Limb (tissue), 2 donors: ENCODE results near the gene OPHN1.
"Not testable (repeated sequence)": the region's sequence is repeated elsewhere in the genome, so short reads cannot be mapped to it uniquely, and the experiment has no call there.

Source experiments
- DNase-seq, 2 donors: peaks; one replicate each; pipeline ENCODE4 v3.0.0-alpha.2; 2016; ENCODE audit errors: extremely low spot score in 2 of 2

The OPHN1 gene

DNA sequence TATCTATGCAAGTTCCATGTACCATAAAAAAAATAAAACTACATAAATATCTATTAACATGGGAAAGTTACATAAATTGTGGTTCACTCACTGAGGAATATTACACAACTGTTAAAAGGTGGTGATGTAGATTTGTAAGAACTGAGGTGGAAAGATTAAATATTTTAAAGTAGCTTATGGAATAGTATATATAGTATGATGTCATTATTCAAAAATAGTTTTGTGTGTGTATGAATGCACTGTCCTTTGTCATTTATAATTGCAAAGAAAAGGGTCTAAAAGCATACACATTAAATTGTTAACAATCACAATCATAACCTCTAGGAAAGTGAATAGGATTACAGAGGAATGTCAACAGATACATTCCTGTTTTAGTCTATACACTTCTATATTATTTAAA, 355.9 kb downstream of the OPHN1 start:
- DNase-seq = no peak

DNA sequence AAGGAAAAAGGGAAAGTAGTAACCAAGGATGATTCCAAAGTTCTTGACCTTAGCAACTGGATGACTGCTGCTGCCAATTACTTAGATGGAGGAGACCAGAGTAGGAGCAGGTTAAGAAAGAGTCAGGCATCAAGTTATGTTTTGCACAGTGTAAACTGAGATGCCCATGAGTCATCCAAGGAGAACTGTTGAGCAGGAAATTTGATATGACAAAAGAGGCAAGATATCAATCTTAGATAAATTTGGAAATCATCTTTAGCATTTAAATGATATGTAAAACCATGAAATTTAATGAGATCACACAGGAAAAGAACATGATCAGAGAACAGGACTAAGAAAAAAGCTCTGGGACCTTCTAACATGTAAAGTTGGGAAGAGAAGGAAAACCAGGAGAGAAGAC, 361.3 kb downstream of the OPHN1 start:
- no peak for DNase-seq

DNA sequence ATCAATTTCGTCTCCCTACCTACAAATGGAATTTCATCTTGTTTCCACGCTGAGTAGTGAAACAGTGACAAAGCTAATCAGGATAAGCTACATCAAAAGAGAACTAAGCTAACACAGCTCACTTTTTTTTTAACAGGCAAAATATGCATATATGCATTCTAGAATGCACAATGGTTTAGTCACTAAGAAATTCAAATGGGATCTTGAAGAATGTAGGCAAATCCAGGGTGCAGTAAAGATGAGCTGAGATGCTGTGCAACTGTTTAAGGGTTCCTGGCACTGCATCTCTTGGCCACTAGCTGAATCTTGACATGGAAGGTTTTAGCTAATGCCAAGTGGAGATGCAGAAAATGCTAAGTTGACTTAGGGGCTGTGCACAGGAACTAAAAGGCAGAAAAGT, 363.2 kb downstream of the OPHN1 start:
- DNase-seq = not testable (repeated sequence)

DNA sequence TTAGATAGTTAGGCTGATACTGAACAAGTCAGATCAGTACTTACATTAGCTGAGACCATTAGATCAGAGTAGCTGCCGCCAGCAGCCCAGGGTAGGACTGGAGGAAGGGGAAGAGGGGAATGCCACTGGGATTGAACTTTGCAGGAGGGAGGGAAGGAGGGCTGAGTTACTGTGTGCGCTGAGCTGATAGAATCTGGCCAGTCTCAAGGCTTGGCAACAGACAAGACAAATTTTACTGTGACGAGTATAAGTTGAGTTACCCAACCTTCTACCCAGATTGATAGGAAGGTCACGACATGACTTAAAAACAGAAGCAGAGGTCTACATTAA, 372.1 kb downstream of the OPHN1 start:
- no peak for DNase-seq

DNA sequence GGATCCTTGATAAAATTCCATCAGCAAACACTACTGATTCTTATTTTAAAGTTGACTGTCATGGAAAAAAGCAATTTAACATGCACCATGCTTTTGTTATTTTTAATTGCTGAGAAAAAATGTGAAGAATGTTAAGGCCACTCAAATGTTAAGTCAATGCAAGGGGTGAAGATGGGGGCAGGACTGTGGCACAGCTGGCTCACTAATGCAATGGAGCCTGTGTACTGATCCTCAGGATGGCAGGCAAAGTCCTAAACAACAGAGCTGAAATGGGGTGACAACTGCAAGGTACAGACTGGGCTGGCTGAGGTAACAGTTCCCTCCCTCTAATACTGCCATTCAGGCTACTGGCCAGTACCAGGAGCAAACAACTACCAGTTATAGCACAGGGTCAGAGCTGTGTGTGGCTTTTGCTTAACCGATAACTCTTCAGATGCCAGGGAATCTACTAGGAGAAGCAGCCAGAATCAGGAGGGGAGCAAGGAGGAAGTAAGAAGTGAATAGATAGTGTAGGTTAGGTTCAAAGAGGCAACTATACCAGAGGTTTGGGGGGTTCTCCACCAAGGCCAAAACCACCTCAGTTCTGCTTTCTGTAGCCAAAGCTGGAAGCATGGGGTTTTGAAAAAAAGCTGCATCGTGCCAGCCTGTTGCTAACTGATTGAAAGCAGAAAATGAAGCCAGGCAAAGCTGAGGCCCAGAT, 372.6 kb downstream of the OPHN1 start:
- DNase-seq = no peak

DNA sequence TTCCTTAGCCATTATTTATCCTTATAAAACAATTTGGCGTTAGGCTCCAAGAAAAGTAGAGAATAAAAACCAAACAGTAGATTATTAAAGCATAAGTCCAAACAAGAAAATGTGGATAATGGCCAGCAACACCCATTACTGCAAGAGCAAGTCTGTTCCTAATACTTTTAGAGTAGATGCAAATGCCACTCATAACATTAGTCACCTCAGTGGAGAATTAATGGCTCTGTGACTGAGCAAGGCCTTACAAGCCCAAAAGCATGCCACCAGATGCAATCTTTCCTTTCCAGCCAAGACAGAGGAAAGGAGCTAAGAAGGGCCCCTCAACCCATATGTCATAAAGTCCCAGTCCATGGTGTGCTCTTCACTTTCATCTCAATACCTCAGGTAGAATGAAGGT, 373.8 kb downstream of the OPHN1 start:
- DNase-seq = no peak

DNA sequence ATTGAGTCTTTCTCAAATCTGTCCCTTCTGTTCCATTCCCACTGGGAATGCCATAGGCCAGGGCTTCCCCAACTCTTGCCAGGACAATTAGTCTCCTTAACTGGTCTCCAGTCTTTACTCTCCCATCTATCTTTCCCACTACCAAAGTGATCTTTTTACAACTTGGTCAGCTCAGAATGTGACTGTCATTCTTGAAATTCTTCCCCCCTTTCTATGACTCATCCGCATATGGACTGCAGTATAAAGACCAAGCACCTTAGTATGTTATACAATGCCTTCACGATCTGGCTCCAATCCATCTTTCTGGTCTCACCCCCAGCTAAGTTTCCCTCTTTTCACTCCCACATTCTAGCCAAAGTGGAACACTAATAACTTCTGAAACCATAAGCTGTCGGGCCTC, 383.8 kb downstream of the OPHN1 start:
- no peak for DNase-seq

DNA sequence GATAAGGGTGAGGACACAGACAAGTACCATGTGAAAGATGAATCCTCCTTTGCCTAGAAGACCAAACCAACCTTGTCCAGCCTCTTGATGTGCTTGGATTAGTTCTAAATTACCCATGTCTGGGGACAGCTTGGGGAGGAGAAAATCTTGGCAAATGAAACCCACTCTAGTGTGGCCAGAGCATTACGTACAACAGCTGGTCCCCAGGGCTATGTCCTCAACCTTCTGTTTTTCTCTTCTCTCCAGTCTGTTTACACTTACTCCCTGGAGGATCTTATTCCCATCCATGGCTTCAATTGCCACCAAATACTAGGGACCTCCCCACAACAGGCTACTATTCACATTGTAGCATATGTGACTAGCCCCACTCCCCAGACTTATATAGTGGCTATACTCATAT, 384.5 kb downstream of the OPHN1 start:
- DNase-seq = no peak

DNA sequence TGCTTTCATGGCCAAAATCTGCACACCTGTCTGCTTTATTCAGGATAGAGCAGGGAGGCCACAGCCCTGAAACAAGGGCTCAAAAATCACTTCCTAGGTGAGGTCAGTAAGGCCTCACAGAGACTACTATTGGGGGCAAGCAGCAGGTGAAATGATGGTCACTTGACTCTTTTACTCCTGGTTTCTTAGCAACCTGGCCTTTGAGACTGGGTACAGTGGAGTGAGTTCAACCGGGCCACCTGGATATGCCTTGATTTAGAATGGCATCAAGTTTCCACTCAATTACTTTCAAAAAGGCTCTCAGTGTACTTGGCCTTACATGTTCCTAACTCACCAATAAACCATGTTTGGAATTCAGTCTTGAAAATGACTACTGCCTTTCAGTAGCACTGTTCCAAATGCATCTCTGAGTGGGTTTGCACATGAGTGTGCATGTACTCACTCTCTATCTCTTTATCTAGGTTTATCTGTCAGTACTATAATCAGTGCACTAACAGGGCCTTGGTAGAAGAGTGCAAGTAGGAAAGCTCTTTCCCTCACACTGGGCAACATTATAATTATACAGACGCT, 388.2 kb downstream of the OPHN1 start:
- DNase-seq = no peak

DNA sequence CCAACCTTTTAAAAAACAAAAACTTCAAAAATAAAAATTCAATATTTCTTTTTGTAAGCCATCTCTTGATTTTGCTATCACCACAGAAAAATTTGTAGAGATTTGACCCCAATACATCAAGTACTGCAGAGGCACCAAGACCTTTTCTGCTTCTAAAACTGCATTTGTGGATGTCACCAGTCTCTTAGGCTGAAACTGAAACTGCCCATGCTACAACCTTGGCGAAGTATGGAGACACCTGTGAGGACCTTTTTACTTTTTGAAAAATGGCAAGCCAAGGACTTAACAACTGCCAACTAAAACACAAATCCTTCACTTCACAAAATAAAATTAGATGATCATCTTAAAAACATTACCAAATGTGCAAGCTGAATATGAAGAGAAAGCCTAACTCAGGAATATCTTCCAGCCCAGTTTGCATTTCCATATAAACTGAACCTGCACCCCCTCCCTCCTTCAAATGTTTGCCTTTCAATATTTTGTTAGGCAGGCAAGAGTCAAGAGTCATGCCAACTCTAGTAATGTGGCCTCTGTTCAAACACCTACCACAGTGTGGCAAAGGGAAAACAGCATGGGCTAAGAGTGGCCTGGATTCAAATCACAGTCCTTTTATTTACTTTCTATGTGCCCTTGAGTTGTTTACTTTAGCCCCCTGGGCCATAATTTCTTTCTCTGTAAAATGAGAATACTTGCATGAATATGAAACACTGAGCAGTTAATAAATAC, 389.4 kb downstream of the OPHN1 start:
- no peak for DNase-seq

DNA sequence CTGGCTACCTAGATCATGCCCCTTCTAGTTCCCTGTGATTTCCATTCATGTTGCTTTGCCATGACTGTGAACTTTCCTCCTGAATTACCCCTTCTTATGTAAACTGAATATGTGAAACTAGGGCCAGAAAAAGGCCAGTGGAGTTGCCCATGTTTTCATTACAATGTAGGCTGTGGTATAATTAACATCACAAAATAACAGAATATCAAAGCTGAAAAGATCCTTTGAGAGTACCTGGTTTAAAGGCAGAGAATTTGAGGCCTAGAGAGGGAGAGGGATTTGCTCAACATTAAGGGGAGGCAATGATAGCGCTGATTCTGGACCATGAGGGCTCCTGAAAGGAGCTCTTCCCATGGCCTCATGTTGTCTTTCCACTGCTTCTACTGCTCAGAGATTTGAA, 392.2 kb downstream of the OPHN1 start:
- no peak for DNase-seq

DNA sequence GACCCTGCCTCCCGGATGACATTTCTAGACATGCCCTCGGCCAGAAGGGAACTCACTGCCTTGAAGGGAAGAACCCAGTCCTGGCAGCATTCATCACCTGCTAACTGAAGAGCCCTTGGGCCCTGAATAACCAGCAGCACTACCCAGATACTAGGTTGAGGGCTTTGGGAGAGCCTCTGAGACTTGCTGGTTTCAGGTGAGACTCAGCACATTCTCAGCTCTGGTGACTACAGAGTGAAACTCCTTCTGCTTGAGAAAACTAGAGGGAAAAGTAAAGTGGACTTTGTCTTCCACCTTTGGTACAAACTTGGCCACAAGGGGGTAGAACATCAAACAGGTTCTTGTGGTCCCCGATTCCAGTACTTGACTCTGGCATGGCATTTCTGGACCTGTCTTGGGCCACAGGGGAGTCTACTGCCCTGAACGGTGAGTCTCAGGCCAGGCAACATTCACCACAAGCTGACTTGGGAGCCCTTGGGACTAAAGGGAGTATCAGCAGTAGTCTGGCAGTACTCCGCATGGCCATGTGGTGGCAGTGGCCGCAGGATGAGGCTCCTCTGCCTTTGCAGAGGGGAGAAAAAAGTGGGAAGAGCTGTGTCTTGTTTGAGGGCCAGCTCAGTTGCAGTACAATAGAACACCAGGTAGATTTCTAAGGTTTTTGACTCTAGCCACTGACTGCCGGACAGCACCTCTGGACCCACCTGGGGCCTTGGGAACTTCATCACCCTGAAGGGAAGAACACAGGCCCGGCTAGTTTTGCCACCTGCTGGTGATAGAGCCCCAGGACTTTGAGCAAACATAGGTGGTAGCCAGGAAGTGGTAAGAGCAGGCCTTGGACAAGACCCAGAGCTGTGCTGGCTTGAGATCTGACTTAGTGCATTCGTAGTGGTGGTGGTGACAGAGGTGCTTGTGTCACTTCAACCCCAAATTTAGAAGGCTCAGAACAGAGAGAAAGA, 414.8 kb downstream of the OPHN1 start:
- DNase-seq = no peak

DNA sequence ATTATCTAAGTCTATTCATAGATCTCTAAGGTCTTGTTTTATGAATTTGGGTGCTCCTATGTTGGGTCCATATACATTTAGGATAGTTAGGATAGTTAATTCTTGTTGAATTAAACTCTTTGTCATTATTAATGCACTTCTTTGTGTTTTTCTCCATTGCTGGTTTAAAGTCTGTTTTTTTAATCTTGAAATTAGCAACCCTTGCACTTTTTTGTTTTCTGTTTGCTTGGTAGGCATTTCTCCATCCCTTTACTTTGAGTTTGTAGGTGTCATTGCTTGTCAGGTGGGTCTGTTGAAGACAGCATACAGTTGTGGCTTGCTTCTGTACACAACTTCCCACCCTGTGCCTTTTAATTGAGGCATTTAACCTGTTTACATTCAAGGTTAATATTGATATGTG, 434.8 kb downstream of the OPHN1 start:
- DNase-seq = no peak
